Measurements from ENCODE around the gene PRPH2. TPM values are rescaled to one million over a fixed set of nuclear protein-coding genes. Genes with fewer than 3 reads are reported as not detected.

PRPH2 gene
- total RNA-seq, 6 experiments from 2014 or later: 0.19 to 2.0 (median 0.37) TPM

GRCh38 chr6:42664718-42665117, 57.7 kb downstream of the PRPH2 start:
- no peaks in the 10 kb centered on the region for H3K4me1 Mint-ChIP-seq (ENCODE audit: low read depth)
- H3K27me3 Mint-ChIP-seq (ENCODE audit: insufficient read depth): peaks cover 2% of the 10 kb centered on the region; the same call in 1 of the 2 replicates
- no peak for TF ChIP-seq CTCF (IDR thresholded peaks at IDR 0.05)
- H3K27ac Mint-ChIP-seq: no peak overlapping the region
- H3K36me3 Mint-ChIP-seq (ENCODE audit: low read depth): peaks cover 15% of the 10 kb centered on the region
- DNase-seq: no peak
- no peak overlapping the region for H3K4me3 Mint-ChIP-seq
- no peaks in the 10 kb centered on the region for H3K9me3 Mint-ChIP-seq

- Mint-ChIP-seq H3K4me3 (no peak overlapping the region), H3K36me3 (ENCODE audit: low read depth) (peaks cover 23% of the 10 kb centered on the region), H3K4me1 (ENCODE audit: low read depth) (no peaks in the 10 kb centered on the region), H3K9me3 (no peaks in the 10 kb centered on the region), H3K27me3 (ENCODE audit: insufficient read depth) (no peaks in the 10 kb centered on the region), H3K27ac (no peak overlapping the region)
- TF ChIP-seq CTCF (IDR thresholded peaks at IDR 0.05): peak; percentile 98
- DNase-seq: peak; percentile 58
Observed at GRCh38 chr6:42661540-42662153, 60.8 kb downstream of the PRPH2 start.

- no peak for TF ChIP-seq CTCF (IDR thresholded peaks at IDR 0.05)
- Mint-ChIP-seq H3K36me3 (ENCODE audit: low read depth) (peaks cover 20% of the 10 kb centered on the region), H3K9me3 (no peaks in the 10 kb centered on the region), H3K27me3 (ENCODE audit: insufficient read depth) (no peaks in the 10 kb centered on the region), H3K4me3 (no peak overlapping the region), H3K27ac (no peak overlapping the region), H3K4me1 (ENCODE audit: low read depth) (no peaks in the 10 kb centered on the region)
- no peak for DNase-seq
Observed at GRCh38 chr6:42659806-42660205, 62.6 kb downstream of the PRPH2 start.

GRCh38 chr6:42653851-42654250, 68.5 kb downstream of the PRPH2 start:
- no peaks in the 10 kb centered on the region for H3K4me1 Mint-ChIP-seq (ENCODE audit: low read depth)
- H3K27me3 Mint-ChIP-seq (ENCODE audit: insufficient read depth): no peaks in the 10 kb centered on the region; the same call in none of the 2 replicates
- no peak overlapping the region for H3K4me3 Mint-ChIP-seq
- peaks cover 25% of the 10 kb centered on the region for H3K36me3 Mint-ChIP-seq (ENCODE audit: low read depth)
- TF ChIP-seq CTCF (IDR thresholded peaks at IDR 0.05): no peak
- no peak for DNase-seq
- no peak overlapping the region for H3K27ac Mint-ChIP-seq
- no peaks in the 10 kb centered on the region for H3K9me3 Mint-ChIP-seq

GRCh38 chr6:42652024-42652746, 70.2 kb downstream of the PRPH2 start:
- H3K4me3 Mint-ChIP-seq: no peak overlapping the region
- no peak for TF ChIP-seq CTCF (IDR thresholded peaks at IDR 0.05)
- no peaks in the 10 kb centered on the region for H3K4me1 Mint-ChIP-seq (ENCODE audit: low read depth)
- H3K27me3 Mint-ChIP-seq (ENCODE audit: insufficient read depth): no peaks in the 10 kb centered on the region; the same call in none of the 2 replicates
- H3K27ac Mint-ChIP-seq: no peak overlapping the region
- H3K9me3 Mint-ChIP-seq: no peaks in the 10 kb centered on the region
- DNase-seq: no peak
- H3K36me3 Mint-ChIP-seq (ENCODE audit: low read depth): peaks cover 13% of the 10 kb centered on the region; the same call in 1 of the 2 replicates

Other genes with a start within 250 kb of the PRPH2 start
- gene UBR2, start 158.6 kb downstream of the PRPH2 start, total RNA-seq (2021; fragmentation: NEBNext Ultra II Directional; extraction: Animal tissue kit (Norgen Biotek cat#: 25700)): 10 to 100 TPM; 18.0 to 20.5 (median 19.9) TPM
- gene TBCC, start 23.5 kb upstream of the PRPH2 start, total RNA-seq (2021; fragmentation: NEBNext Ultra II Directional; extraction: Animal tissue kit (Norgen Biotek cat#: 25700)): 10 to 100 TPM; 20.6 to 25.2 (median 22.5) TPM
- gene BICRAL, start 59.5 kb upstream of the PRPH2 start, total RNA-seq (2021; fragmentation: NEBNext Ultra II Directional; extraction: Animal tissue kit (Norgen Biotek cat#: 25700)): 1 to 10 TPM; 8.0 to 9.8 (median 9.4) TPM
- gene RPL7L1, start 157.0 kb upstream of the PRPH2 start, total RNA-seq (2021; fragmentation: NEBNext Ultra II Directional; extraction: Animal tissue kit (Norgen Biotek cat#: 25700)): 100 to 1,000 TPM in 4 of 6 experiments, 10 to 100 TPM in 2; 94.6 to 110 (median 105) TPM
- gene PTCRA, start 193.5 kb upstream of the PRPH2 start, total RNA-seq (2021; fragmentation: NEBNext Ultra II Directional; extraction: Animal tissue kit (Norgen Biotek cat#: 25700)): not detected
- gene CNPY3, start 206.9 kb upstream of the PRPH2 start, total RNA-seq (2021; fragmentation: NEBNext Ultra II Directional; extraction: Animal tissue kit (Norgen Biotek cat#: 25700)): 10 to 100 TPM; 38.0 to 51.7 (median 42.5) TPM
- under 1 TPM in 5 of 6 experiments, not detected in 1; 0.16 to 0.24 (median 0.20) TPM for gene GNMT, start 238.2 kb upstream of the PRPH2 start, total RNA-seq (2021; fragmentation: NEBNext Ultra II Directional; extraction: Animal tissue kit (Norgen Biotek cat#: 25700))